Activated T-cell treated with anti-CD3 and anti-CD28 coated beads, Interleukin-2, amount 50 U/mL, for 4 hours (primary cell): Measurements from ENCODE around the gene BICD2. TPM values are rescaled to one million over a fixed set of nuclear protein-coding genes. Genes with fewer than 3 reads are reported as not detected.

Experiments used
- ATAC-seq, 2 donors: fragments of 200-7000 bp; cut with Tn5 transposase; one replicate each; pipeline ENCODE4 v1.10.0; 2021
- DNase-seq: peaks from one replicate; pipeline ENCODE4 v3.0.0-alpha.2; 2020
- H3K27me3 Mint-ChIP-seq: one replicate; pipeline ENCODE4 v1.8.0; 2021; ENCODE audit warnings: low read depth, mixed read lengths
- H3K36me3 Mint-ChIP-seq: one replicate; pipeline ENCODE4 v1.8.0; 2022; ENCODE audit warnings: mixed read lengths; ENCODE audit not compliant: insufficient read depth
- H3K4me1 Mint-ChIP-seq: one replicate; pipeline ENCODE4 v1.8.0; 2021; ENCODE audit warnings: low read depth, mixed read lengths
- H3K4me3 Mint-ChIP-seq: one replicate; pipeline ENCODE4 v1.8.0; 2021; ENCODE audit warnings: mild to moderate bottlenecking, moderate library complexity, mixed read lengths
- H3K9me3 Mint-ChIP-seq: one replicate; pipeline ENCODE4 v1.8.0; 2021; ENCODE audit warnings: mixed read lengths
- total RNA-seq, 3 donors: library from RNA; stranded (reverse); gene quantifications; one replicate each; pipeline ENCODE4 v1.2.1, GENCODE V29; 2021

BICD2 gene
- total RNA-seq, 3 donors from 2014 or later = 29.3 to 32.3 (median 30.1) TPM

- no peaks in the 10 kb centered on the region for H3K27me3 Mint-ChIP-seq
- H3K4me3 Mint-ChIP-seq = no peak overlapping the region
- peaks cover 28% of the 10 kb centered on the region for H3K4me1 Mint-ChIP-seq
- no peak for DNase-seq
- peaks cover 37% of the 10 kb centered on the region for H3K36me3 Mint-ChIP-seq
- ATAC-seq = no peak
- no peaks in the 10 kb centered on the region for H3K9me3 Mint-ChIP-seq
These were observed 51.9 kb downstream of the BICD2 start for GRCh38 chr9:92712767-92713166.

DNA sequence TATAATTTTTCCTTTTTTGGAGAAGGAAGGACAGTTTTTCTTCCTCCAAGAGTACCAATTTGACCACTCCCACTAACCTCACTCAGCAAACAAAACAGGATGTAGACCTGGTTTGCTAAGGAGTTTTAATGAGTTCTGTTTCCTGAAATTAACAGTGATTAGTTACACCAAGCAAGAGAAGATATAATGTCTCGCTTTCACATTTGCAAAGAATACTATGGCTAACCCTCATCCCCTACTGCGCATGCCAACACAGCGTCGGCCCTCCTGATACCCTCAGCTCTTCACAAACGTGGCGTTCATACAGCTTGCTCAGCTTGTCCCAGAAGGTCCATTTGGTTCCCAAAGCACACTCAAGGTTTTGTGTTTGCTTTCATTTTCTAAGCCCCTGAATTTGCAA, 52.8 kb downstream of the BICD2 start:
- Mint-ChIP-seq H3K4me1 (peaks cover 28% of the 10 kb centered on the region), H3K36me3 (peaks cover 36% of the 10 kb centered on the region), H3K27me3 (no peaks in the 10 kb centered on the region), H3K4me3 (peak overlapping the region; percentile 60), H3K9me3 (no peaks in the 10 kb centered on the region)
- ATAC-seq (peak; percentile 52 to 71), DNase-seq (no peak)

DNA sequence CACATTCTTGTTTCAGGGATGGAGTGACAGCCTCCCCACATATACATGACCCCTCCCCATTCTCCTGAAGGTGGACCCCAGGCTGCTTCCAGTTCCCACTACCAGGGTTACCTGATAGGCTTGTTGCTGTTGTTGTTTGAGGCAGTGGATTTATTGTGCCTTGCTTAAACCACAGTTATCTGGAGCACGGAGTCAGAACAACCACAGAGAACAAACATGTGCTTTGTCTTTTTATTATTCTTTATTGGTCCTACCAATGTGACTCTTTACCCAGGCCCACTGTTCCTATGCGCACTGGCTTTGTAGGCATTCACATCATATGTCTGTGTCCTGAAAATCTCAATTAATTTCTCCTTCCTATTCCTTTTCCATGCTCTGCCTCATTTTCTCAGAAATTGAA, 53.5 kb downstream of the BICD2 start:
- H3K36me3 Mint-ChIP-seq = peaks cover 32% of the 10 kb centered on the region
- ATAC-seq (no peak), DNase-seq (no peak)
- peaks cover 27% of the 10 kb centered on the region for H3K4me1 Mint-ChIP-seq
- no peaks in the 10 kb centered on the region for H3K9me3 Mint-ChIP-seq
- no peaks in the 10 kb centered on the region for H3K27me3 Mint-ChIP-seq
- no peak overlapping the region for H3K4me3 Mint-ChIP-seq

DNA sequence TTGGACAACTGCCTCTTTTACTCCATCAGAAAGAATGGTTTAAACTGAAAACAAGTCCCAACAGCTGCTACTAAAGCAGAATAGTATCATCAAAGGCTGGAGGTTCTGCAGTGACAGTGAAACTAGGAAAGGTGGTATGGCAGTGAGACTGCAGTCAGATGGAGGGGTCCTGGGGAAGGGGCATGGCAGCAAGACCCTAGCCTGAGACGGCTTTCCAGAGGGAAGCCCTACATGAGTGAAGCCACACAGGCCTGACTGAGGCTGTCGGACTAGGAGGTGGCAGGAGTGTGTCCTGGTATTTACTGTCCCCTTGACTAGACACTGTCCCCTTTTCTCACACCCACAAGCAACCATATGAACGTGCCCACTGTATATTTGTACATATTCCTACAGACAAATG, 54.3 kb downstream of the BICD2 start:
- H3K27me3 Mint-ChIP-seq = no peaks in the 10 kb centered on the region
- H3K9me3 Mint-ChIP-seq = no peaks in the 10 kb centered on the region
- H3K36me3 Mint-ChIP-seq = peaks cover 34% of the 10 kb centered on the region
- ATAC-seq (no peak), DNase-seq (no peak)
- H3K4me1 Mint-ChIP-seq = peaks cover 29% of the 10 kb centered on the region
- H3K4me3 Mint-ChIP-seq = no peak overlapping the region

- H3K4me3 Mint-ChIP-seq = no peak overlapping the region
- H3K27me3 Mint-ChIP-seq = no peaks in the 10 kb centered on the region
- DNase-seq (no peak), ATAC-seq (no peak)
- peaks cover 29% of the 10 kb centered on the region for H3K4me1 Mint-ChIP-seq
- H3K36me3 Mint-ChIP-seq = peaks cover 34% of the 10 kb centered on the region
- no peaks in the 10 kb centered on the region for H3K9me3 Mint-ChIP-seq
These were observed 54.7 kb downstream of the BICD2 start for GRCh38 chr9:92709954-92710353.

GRCh38 chr9:92709240-92709639, 55.4 kb downstream of the BICD2 start:
- ATAC-seq (no peak), DNase-seq (no peak)
- H3K4me3 Mint-ChIP-seq = no peak overlapping the region
- H3K9me3 Mint-ChIP-seq = no peaks in the 10 kb centered on the region
- H3K36me3 Mint-ChIP-seq = peaks cover 36% of the 10 kb centered on the region
- no peaks in the 10 kb centered on the region for H3K27me3 Mint-ChIP-seq
- H3K4me1 Mint-ChIP-seq = peaks cover 29% of the 10 kb centered on the region

DNA sequence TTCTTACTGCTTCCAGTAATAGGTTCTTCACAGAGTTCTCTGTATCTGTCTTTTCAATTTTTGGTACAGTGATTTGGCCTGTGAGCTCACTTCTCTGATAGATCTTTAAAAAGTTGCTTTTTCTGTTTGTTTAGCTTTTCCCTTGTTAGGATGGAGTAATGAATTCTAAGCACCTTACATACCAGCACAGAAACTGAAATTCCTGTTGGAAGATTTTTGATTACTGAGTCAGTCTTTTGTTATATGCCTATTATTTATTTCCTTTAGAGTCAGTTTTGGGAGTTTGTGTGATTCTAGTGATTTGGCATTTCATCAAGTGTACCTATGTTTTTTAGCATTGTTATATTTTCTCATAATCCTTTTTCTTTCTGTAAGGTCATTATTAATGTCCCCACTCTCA, 57.1 kb downstream of the BICD2 start:
- no peaks in the 10 kb centered on the region for H3K9me3 Mint-ChIP-seq
- no peak overlapping the region for H3K4me3 Mint-ChIP-seq
- H3K27me3 Mint-ChIP-seq = no peaks in the 10 kb centered on the region
- DNase-seq = no peak
- H3K4me1 Mint-ChIP-seq = peaks cover 25% of the 10 kb centered on the region
- ATAC-seq = no peak
- peaks cover 32% of the 10 kb centered on the region for H3K36me3 Mint-ChIP-seq

DNA sequence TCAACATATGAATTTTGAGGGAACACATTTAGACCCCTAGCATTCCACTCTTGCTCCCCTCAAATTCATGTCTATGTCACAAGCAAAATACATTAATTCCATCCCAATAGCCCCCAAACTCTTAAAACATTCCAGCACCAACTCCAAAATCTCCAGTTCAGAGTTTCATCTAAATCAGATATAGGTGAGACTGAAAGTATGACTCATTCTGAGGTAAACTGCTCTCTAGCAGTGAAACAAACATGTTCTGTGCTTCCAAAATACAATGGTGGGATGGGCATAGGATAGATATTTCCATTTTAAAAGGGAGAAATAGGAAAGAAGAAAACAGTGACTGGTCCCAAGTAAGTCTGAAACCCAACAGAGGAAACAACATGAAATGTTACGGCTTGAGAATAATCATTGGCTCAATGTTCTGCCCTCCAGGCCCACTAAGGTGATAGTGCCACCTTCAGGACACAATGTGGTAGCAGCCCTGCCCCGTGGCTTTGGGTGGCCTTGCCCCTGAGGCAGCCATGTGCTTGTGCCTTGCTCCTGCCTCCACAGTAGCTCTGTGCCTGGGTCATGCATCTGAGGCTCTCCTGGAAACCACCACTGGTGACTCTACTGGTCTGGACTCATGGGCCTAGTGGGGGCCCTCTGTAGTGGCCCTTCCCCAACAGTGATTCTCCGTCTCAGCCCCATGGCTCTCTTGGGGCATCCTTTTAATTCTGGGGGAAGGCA, 58.3 kb downstream of the BICD2 start:
- H3K36me3 Mint-ChIP-seq = peaks cover 27% of the 10 kb centered on the region
- no peak overlapping the region for H3K4me3 Mint-ChIP-seq
- H3K4me1 Mint-ChIP-seq = peaks cover 14% of the 10 kb centered on the region
- H3K9me3 Mint-ChIP-seq = no peaks in the 10 kb centered on the region
- peak; percentile 67 to 77 for ATAC-seq
- no peaks in the 10 kb centered on the region for H3K27me3 Mint-ChIP-seq
- DNase-seq = no peak

GRCh38 chr9:92704528-92704927, 60.1 kb downstream of the BICD2 start:
- Mint-ChIP-seq H3K36me3 (peaks cover 18% of the 10 kb centered on the region), H3K4me3 (no peak overlapping the region), H3K4me1 (peaks cover 5% of the 10 kb centered on the region), H3K9me3 (no peaks in the 10 kb centered on the region), H3K27me3 (no peaks in the 10 kb centered on the region)
- ATAC-seq (no peak), DNase-seq (no peak)

DNA sequence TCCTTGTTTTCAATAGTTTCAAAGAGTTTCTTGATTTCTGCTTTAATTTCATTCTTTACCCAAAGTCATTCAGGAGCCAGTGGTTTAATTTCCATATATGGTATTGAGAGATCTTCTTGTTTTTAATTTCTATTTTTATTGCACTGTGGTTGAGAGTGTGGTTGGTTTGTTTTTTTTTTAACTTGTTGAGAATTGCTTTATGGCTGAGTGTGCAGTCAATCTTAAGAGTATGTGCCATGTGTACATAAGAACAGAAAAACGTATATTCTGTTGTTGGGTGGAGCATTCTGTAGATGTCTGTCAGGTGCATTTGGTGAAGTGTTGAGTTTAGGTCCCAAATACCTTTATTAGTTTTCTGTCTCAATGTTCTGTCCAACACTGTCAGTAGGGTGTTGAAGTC, 68.0 kb downstream of the BICD2 start:
- H3K9me3 Mint-ChIP-seq = peaks cover 37% of the 10 kb centered on the region
- peaks cover 7% of the 10 kb centered on the region for H3K4me1 Mint-ChIP-seq

GRCh38 chr9:92686954-92687353, 77.7 kb downstream of the BICD2 start:
- Mint-ChIP-seq H3K27me3 (no peaks in the 10 kb centered on the region), H3K4me3 (no peak overlapping the region), H3K9me3 (peaks cover 13% of the 10 kb centered on the region), H3K36me3 (no peaks in the 10 kb centered on the region), H3K4me1 (no peaks in the 10 kb centered on the region)
- ATAC-seq (no peak), DNase-seq (no peak)

More for the DNA sequence above, 68.0 kb downstream of the BICD2 start:
- no peak overlapping the region for H3K4me3 Mint-ChIP-seq
- ATAC-seq (no peak), DNase-seq (no peak)
- H3K27me3 Mint-ChIP-seq = peaks cover 6% of the 10 kb centered on the region
- peaks cover 12% of the 10 kb centered on the region for H3K36me3 Mint-ChIP-seq

DNA sequence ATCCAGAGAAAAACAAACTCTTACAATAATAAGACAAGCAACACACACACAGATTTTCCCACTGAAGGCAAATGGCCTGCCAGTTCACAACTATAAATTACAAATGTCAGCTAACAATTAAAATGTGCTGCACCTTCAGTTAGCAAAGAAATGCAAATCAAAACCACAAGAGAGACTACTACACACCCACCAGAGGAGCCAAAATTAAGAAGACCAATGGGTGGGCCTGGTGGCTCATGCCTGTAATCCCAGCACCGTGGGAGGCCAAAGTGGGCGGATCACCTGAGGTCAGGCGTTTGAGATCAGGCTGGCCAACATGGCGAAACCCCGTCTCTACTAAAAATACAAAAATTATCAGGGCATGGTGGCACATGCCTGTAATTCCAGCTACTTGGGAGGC, 79.6 kb downstream of the BICD2 start:
- DNase-seq = no peak
- no peaks in the 10 kb centered on the region for H3K36me3 Mint-ChIP-seq
- no peaks in the 10 kb centered on the region for H3K4me1 Mint-ChIP-seq
- H3K4me3 Mint-ChIP-seq = no peak overlapping the region
- peaks cover 3% of the 10 kb centered on the region for H3K9me3 Mint-ChIP-seq
- ATAC-seq = no peak
- H3K27me3 Mint-ChIP-seq = peaks cover under 1% of the 10 kb centered on the region

DNA sequence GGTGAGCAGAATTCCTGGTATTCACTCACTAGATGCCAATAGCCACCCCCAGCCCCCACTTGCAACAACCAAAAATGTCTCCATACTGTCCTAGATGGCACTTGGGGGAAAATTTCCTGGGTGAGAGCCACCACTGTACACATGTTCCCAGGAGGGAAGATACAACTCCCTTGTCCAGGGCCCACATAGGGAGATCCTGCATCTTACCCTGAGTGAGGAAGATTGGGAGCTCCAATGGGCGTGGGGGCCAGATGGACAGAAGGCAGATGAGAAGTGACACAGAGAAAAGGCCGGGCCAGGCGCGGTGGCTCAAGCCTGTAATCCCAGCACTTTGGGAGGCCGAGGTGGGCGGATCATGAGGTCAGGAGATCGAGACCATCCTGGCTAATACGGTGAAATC, 82.4 kb downstream of the BICD2 start:
- Mint-ChIP-seq H3K36me3 (no peaks in the 10 kb centered on the region), H3K4me3 (no peak overlapping the region), H3K27me3 (peaks cover 3% of the 10 kb centered on the region), H3K4me1 (no peaks in the 10 kb centered on the region), H3K9me3 (no peaks in the 10 kb centered on the region)
- ATAC-seq (no peak), DNase-seq (no peak)

DNA sequence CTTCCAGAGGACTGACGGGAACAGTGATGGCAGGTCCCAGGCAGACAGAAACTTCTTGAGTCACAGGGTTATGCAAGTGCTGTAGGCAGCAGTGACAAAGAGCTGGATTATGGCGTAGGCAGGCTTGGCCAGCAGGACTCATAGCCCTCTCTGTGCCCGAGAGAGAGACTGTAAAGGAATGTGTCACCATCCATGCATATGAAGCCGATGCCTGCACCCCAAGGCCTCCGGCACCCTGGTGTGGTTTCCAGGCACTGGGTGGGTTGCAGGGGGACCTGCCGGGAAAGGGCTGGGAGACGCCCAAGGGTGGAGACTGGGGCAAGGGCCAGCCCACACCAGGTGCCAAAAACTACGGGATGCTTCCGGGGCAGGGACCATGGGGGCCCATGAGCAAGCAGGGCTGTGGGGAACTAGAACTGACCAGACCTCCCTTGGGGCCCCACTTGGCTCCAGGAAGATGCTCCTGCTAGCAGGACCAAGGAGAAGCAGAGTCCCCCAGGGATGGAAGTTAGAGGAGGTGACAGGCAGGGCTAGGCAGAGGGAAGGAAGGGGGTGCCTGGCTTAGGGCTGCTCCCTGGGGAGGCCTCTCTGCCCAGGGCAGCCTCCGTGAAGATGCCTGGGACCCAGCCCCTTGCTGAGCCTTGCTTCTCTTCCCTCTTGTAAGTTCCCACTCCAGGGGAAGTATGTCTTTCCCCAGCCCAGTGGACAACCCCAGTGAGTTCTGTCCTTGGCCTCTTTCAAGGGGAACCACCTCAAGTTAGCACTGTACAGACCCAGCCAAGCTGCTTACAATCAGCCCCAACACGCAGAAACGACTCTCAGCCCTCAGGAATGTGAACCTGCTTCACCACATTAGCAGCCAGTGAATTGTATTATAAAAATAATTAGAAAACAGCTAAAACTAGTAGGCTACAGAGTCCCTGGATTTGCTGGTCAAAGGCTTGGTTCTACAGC, 84.2 kb downstream of the BICD2 start:
- Mint-ChIP-seq H3K4me3 (no peak overlapping the region), H3K27me3 (peaks cover 3% of the 10 kb centered on the region), H3K36me3 (no peaks in the 10 kb centered on the region), H3K4me1 (no peaks in the 10 kb centered on the region), H3K9me3 (no peaks in the 10 kb centered on the region)
- no peak for DNase-seq
- ATAC-seq = no peak
